Effector memory CD8-positive, alpha-beta T cell (primary cell): ENCODE measurements around the gene HAGHL.

ENCODE experiments used
- ATAC-seq: fragments of 150-1000 bp; cut with Tn5 transposase; replicated peaks from 2 replicates; pipeline ENCODE4 v1.10.0; 2021; ENCODE audit warnings: mild to moderate bottlenecking, moderate library complexity
- DNase-seq, 3 experiments: peaks; one replicate each; pipeline ENCODE4 v3.0.0; 2021
- H3K27ac Mint-ChIP-seq, 2 donors: one replicate each; pipeline ENCODE4 v1.8.0; 2022; ENCODE audit warnings: mild to moderate bottlenecking in 2 of 2, mixed read lengths in 2 of 2, moderate library complexity in 2 of 2
- H3K27me3 Mint-ChIP-seq, 2 donors: one replicate each; pipeline ENCODE4 v1.8.0; 2022; ENCODE audit warnings: mixed read lengths in 2 of 2
- H3K36me3 Mint-ChIP-seq: one replicate; pipeline ENCODE4 v1.8.0; 2022; ENCODE audit warnings: mild to moderate bottlenecking, moderate library complexity, mixed read lengths; ENCODE audit not compliant: insufficient read depth
- H3K4me1 Mint-ChIP-seq, 2 donors: one replicate each; pipeline ENCODE4 v1.8.0; 2022; ENCODE audit warnings: low read depth in 2 of 2, mixed read lengths in 2 of 2
- H3K4me3 Mint-ChIP-seq, 2 donors: one replicate each; pipeline ENCODE4 v1.8.0; 2022; ENCODE audit warnings: mild to moderate bottlenecking in 2 of 2, mixed read lengths in 2 of 2, moderate library complexity in 2 of 2
- H3K9me3 Mint-ChIP-seq, 2 donors: one replicate each; pipeline ENCODE4 v1.8.0; 2022; ENCODE audit warnings: mixed read lengths in 2 of 2

The HAGHL gene

GRCh38 chr16:760065-760464, 33.2 kb downstream of the HAGHL start:
- Mint-ChIP-seq H3K36me3 (no peaks in the 10 kb centered on the region), H3K4me3 (no peak overlapping the region), H3K27ac (no peak overlapping the region), H3K9me3 (peaks cover 0 to 2% of the 10 kb centered on the region in 2 donors), H3K4me1 (peaks cover 0 to 3% of the 10 kb centered on the region in 2 donors), H3K27me3 (peaks cover 6 to 20% of the 10 kb centered on the region in 2 donors)
- no peak for DNase-seq
- ATAC-seq, result no peak

DNA sequence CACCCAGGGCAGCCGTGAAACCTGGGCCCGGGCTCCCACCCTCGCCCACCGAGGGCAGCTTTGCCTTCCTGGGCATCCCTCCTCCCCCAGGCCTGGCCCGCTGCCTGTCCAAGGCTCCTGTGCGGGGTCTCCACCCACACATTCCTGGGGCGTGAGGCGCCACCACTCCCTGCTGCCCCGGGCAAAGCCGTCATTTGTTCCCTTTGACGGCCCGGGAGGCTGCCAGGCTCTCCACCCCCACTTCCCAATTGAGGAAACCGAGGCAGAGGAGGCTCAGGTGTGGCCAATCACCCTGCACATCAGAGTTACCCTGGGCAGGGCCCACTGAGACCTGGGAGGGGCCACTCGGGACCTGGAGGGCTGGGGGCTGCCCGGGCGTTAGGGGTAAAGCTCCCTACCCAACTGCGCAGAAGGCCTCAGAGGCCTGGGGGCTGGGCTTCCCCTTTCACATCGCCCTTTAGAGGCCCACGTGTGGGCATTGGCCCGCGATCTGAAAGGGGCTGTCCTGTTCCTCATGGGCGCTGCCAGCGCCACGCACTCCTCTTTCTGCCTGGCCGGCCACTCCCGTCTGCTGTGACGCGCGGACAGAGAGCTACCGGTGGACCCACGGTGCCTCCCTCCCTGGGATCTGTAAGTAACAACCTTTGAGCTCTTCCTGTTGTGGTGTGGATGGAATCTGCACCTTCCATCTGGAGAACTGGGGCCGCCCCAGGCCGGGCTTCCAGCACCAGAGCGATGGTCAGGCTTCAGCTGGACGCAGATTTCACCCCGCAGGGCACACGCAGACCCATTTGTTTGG, 33.8 kb downstream of the HAGHL start, which contains the start of gene MSLN:
Gene MSLN, plus strand, starts transcription at position 190 of the 799 bp plus-strand sequence. CDS start 1,947 bp downstream, outside the sequence.
- Mint-ChIP-seq H3K36me3 (no peaks in the 10 kb centered on the region), H3K4me3 (no peak within 1 kb of the TSS), H3K9me3 (peaks cover 0 to 2% of the 10 kb centered on the region in 2 donors), H3K27ac (no peak within 1 kb of the TSS), H3K27me3 (peaks cover 6 to 20% of the 10 kb centered on the region in 2 donors), H3K4me1 (peaks cover 0 to 3% of the 10 kb centered on the region in 2 donors)
- ATAC-seq (no peak), DNase-seq (no peak)

DNA sequence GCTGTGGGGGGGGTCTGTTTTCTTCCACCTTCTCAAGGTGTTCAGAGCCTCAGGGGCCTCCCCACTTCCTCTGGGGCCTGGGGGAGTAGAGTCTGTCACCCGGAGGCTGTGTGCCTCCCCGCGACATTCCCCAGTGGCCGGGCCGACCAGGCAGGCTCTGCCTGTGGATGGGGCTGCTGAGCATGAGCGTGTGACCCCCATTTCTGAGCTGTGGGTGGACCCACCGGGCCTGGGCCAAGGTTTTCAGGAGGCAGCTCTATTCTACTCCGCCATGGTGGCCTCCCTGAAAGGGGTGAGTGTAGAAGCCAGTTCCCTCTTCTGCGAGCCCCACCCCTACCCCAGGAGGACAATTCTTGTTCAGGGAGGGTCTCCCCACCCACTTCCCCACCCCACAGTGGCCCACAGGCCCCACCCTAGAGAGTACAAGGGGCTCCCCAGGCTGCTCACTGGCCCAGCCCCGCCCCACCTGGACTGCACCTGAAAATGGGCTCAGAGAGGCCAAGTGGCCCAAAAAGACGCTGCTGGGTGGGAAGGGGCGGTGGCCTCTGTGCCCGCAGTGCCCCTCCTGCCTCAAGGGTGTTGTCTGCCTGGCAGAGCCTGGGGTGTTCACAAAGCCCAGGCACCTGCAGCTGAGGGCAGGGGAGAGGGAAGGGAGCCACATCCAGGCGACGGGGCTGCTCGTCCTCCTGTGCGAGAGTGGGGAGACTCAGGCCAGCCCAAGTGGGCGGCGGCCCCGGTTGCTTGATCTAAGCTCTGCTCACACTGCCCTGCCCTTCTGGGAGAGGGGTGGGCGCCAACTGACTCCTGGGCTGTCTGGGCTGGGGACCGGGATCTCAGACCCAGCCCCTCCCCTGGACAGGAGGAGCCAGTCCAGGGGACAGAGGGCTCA, 35.0 kb downstream of the HAGHL start:
- DNase-seq (no peak), ATAC-seq (no peak)
- Mint-ChIP-seq H3K27ac (no peak overlapping the region), H3K9me3 (no peaks in the 10 kb centered on the region), H3K4me3 (no peak overlapping the region), H3K27me3 (peaks cover 6 to 17% of the 10 kb centered on the region in 2 donors), H3K36me3 (no peaks in the 10 kb centered on the region), H3K4me1 (peaks cover 0 to 3% of the 10 kb centered on the region in 2 donors)

DNA sequence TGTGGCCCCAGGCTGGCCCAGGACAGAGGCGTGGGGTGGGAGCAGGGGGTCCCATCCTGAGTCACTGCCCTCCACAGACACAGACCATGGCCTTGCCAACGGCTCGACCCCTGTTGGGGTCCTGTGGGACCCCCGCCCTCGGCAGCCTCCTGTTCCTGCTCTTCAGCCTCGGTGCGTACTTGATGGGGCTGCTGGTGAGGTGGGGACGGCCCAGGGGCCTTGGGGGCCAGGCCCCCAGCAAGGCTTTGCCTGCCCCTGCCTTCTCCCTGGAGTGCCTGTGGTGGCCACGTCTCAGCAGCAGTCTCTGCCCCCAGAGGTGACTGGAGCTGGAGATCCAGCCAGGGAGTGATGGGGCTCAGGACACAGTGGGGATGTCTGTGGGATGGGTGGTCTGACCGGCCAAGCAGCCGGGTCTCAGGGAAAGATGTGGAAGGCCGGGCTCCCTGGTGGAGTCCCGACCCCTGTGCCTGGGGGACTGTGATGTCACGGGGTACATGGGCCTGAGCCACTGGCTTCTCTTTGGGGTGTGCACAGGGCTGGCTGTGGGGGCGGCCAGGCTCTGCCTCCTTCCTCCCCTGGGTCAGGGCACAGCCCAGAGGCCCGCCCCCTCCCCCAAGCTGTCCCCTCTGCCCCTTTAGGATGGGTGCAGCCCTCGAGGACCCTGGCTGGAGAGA, 35.8 kb downstream of the HAGHL start:
- no peak overlapping the region for H3K27ac Mint-ChIP-seq
- peaks cover 0 to 1% of the 10 kb centered on the region in 2 donors for H3K4me1 Mint-ChIP-seq
- H3K9me3 Mint-ChIP-seq, result no peaks in the 10 kb centered on the region
- no peak for ATAC-seq
- H3K27me3 Mint-ChIP-seq, result peaks cover 3 to 9% of the 10 kb centered on the region in 2 donors
- DNase-seq, result no peak
- H3K36me3 Mint-ChIP-seq, result no peaks in the 10 kb centered on the region
- H3K4me3 Mint-ChIP-seq, result no peak overlapping the region

DNA sequence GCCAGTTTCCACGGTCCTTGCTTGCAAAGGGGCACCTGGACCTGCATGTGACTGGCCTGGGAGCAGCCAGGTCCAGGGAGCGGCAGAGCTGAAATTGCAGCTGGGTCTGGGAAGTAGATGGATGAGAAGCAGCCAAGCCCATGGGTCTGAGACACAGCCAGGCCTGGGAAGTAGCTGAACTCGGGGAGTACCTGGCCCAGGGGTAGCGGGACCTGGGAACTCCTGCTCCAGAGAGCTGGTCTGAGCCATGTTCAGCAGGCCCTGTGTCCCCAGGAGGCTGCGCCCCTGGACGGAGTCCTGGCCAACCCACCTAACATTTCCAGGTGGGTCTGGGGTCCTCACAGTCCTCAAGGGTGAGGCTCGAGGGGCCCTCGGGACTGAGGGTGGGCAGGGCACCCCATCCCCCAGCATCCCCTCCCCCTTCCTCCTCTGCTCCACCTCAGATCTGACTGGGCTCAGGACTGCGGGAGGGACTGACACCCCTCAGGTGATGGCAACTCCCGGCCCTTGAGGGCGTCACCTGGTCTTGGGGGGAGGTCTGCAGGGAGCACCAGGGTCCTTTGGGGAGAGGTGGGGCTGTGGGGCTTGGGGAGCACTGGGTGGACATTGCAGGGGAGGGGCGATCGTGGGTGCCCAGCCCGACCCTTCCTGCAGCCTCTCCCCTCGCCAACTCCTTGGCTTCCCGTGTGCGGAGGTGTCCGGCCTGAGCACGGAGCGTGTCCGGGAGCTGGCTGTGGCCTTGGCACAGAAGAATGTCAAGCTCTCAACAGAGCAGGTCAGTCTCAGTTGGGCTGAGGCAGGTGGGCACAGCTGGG, 36.7 kb downstream of the HAGHL start:
- H3K9me3 Mint-ChIP-seq, result no peaks in the 10 kb centered on the region
- peaks cover 0 to 6% of the 10 kb centered on the region in 2 donors for H3K27me3 Mint-ChIP-seq
- no peak for ATAC-seq
- H3K27ac Mint-ChIP-seq, result no peak overlapping the region
- no peaks in the 10 kb centered on the region for H3K4me1 Mint-ChIP-seq
- H3K36me3 Mint-ChIP-seq, result no peaks in the 10 kb centered on the region
- H3K4me3 Mint-ChIP-seq, result no peak overlapping the region
- no peak for DNase-seq

- ATAC-seq, result no peak
- Mint-ChIP-seq H3K4me3 (no peak overlapping the region), H3K27me3 (peaks cover 0 to 6% of the 10 kb centered on the region in 2 donors), H3K9me3 (no peaks in the 10 kb centered on the region), H3K27ac (no peak overlapping the region), H3K36me3 (no peaks in the 10 kb centered on the region), H3K4me1 (no peaks in the 10 kb centered on the region)
- no peak for DNase-seq
These were observed 37.4 kb downstream of the HAGHL start for GRCh38 chr16:764184-764750.

GRCh38 chr16:764848-765487, 38.1 kb downstream of the HAGHL start:
- no peak for ATAC-seq
- Mint-ChIP-seq H3K4me1 (no peaks in the 10 kb centered on the region), H3K27me3 (peaks cover 0 to 6% of the 10 kb centered on the region in 2 donors), H3K9me3 (no peaks in the 10 kb centered on the region), H3K36me3 (no peaks in the 10 kb centered on the region), H3K4me3 (no peak overlapping the region), H3K27ac (no peak overlapping the region)
- no peak for DNase-seq

DNA sequence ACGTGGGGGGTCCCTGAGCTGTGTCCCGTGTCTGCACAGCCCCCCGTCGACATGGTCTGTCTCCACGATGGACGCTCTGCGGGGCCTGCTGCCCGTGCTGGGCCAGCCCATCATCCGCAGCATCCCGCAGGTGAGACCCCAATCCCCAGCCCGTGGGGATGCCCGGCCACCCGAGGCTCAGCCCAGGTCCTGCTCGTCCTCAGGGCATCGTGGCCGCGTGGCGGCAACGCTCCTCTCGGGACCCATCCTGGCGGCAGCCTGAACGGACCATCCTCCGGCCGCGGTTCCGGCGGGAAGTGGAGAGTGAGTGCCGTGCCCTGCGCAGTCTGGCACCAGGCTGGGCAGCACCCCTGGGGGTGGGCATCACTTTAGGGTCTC, 38.6 kb downstream of the HAGHL start:
- DNase-seq (no peak), ATAC-seq (no peak)
- Mint-ChIP-seq H3K9me3 (no peaks in the 10 kb centered on the region), H3K4me1 (no peaks in the 10 kb centered on the region), H3K4me3 (no peak overlapping the region), H3K27ac (no peak overlapping the region), H3K36me3 (no peaks in the 10 kb centered on the region), H3K27me3 (peaks cover 0 to 6% of the 10 kb centered on the region in 2 donors)

DNA sequence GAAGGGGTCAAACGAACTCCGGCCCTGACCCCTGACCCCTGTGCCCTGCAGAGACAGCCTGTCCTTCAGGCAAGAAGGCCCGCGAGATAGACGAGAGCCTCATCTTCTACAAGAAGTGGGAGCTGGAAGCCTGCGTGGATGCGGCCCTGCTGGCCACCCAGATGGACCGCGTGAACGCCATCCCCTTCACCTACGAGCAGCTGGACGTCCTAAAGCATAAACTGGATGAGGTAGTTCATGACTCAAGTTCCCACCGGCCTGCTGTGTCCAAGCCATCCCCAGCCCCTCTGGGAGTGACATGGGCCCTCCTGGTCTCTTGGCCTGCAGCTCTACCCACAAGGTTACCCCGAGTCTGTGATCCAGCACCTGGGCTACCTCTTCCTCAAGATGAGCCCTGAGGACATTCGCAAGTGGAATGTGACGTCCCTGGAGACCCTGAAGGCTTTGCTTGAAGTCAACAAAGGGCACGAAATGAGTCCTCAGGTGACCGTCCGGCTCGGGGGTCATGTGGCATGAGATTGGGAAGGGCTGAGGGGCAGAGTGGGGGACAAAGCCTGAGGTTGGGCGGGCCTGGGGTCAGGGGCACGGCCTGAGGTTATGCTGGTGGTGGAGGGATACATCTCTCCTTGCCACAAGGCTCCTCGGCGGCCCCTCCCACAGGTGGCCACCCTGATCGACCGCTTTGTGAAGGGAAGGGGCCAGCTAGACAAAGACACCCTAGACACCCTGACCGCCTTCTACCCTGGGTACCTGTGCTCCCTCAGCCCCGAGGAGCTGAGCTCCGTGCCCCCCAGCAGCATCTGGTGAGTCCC, 39.3 kb downstream of the HAGHL start:
- DNase-seq, result no peak
- peaks cover 0 to 6% of the 10 kb centered on the region in 2 donors for H3K27me3 Mint-ChIP-seq
- no peak overlapping the region for H3K4me3 Mint-ChIP-seq
- H3K9me3 Mint-ChIP-seq, result no peaks in the 10 kb centered on the region
- H3K36me3 Mint-ChIP-seq, result no peaks in the 10 kb centered on the region
- H3K27ac Mint-ChIP-seq, result no peak overlapping the region
- ATAC-seq, result no peak
- no peaks in the 10 kb centered on the region for H3K4me1 Mint-ChIP-seq

- ATAC-seq, result no peak
- Mint-ChIP-seq H3K4me3 (no peak overlapping the region), H3K4me1 (no peaks in the 10 kb centered on the region), H3K27me3 (peaks cover 0 to 6% of the 10 kb centered on the region in 2 donors), H3K9me3 (no peaks in the 10 kb centered on the region), H3K27ac (no peak overlapping the region), H3K36me3 (no peaks in the 10 kb centered on the region)
- no peak for DNase-seq
These were observed 40.1 kb downstream of the HAGHL start for GRCh38 chr16:766820-767640.

- Mint-ChIP-seq H3K36me3 (no peaks in the 10 kb centered on the region), H3K4me3 (no peak overlapping the region), H3K27me3 (peaks cover 0 to 6% of the 10 kb centered on the region in 2 donors), H3K9me3 (no peaks in the 10 kb centered on the region), H3K27ac (no peak overlapping the region), H3K4me1 (no peaks in the 10 kb centered on the region)
- ATAC-seq (no peak), DNase-seq (no peak)
These were observed 40.9 kb downstream of the HAGHL start for GRCh38 chr16:767743-768235.
